ENCODE data around the gene NCAM2. TPM values are rescaled to one million over a fixed set of nuclear protein-coding genes. Genes with fewer than 3 reads are reported as not detected.

Gene NCAM2
- polyA plus RNA-seq, 3 donors = 5.7 to 9.8 (median 5.9) TPM

- no peak for DNase-seq
Observed at GRCh38 chr21:21436012-21436534, 437.9 kb downstream of the NCAM2 start.

DNA sequence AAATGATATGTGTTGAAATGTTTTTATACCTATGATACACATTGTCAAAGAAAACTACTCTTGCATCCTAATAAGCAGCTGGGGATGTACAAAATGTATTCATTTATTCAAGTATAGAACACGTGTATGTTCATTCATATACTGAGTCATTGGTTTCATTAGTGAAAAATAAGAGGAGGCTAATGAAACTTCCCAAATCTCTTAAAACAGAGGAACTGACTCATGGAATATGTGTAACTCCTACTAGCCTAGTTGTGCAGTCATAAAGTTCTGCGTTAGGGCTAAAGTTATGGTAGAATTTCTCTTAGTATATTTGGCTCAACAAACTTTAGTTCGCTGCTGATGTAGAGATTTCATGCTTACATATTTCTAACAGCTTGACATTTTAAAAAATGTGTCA is 441.6 kb downstream of the NCAM2 start:
- DNase-seq = no peak

DNA sequence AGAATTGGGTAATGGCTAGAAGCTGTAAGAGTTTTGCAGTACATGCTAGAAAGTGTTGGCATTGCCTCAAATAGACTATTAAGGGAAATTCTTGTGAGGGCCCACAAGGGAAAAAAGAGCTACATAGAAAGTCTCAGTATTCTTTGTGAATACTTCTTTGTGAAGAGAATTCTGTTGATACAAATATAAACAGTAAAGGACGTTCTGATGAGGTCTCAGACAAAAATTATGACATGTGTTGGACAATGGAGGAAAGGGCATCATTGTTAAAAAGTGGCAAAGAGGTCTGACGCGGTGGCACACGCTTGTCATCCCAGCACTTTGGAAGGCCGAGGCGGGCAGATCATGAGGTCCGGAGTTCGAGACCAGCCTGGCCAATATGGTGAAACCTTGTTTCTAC is 458.9 kb downstream of the NCAM2 start:
- no peak for DNase-seq

- DNase-seq = no peak
Observed at GRCh38 chr21:21458124-21458631, 460.0 kb downstream of the NCAM2 start.

DNA sequence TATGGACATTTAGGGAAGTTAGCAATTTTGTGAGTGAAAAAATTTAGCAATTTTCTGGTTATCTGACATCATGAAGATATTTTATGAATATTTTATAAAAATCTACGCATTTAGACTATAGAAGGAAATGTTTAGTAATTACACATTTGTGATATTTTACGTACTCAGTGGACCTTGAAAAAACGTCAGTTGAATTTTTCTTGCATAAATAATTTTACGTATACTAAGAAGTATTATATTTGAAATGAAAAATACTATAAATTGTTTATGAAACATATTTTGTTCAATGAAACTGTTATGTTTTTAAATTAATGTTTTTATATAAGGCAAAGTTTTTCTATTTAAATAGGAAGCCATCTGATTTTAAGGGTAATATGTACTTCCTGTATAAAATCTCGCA is 462.8 kb downstream of the NCAM2 start:
- no peak for DNase-seq

GRCh38 chr21:21463456-21463855 is 465.2 kb downstream of the NCAM2 start:
- DNase-seq = no peak

DNA sequence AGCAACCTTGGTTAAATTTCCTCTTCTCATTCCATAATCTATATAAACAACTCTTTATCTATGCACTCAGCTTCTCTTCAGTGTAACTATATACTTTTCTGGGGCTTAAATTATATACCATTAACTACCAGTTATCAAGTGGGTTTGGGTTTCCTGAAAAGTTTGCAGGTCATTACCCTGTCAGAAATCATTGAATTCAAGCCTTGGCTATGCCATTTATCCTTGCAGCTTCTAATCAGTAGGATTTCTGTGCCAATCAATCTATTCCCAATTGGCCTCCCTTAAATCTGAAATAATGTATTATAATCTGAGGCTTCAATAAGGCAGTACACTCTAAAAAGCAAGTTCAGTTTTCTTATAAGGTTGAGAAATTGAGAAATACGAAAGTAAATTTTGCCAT is 466.5 kb downstream of the NCAM2 start:
- DNase-seq = no peak

DNA sequence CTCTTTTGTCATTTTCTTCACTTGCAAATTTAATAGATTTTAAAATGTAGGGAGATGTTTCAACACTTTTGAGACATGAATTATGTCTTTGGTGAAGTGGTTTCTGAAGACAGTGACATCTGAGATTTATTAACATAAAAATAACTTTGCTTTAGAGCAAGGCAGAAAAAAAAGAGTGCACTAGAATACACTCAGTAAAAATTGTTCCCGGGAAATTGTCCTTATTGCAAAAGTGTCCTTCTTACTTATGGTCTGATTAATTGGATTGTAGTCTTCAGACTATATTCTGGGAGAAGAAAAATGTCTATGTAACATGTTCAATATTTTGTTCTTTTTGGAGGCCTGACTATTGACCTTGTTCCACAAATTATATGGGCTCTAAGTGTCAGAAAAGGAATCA is 468.5 kb downstream of the NCAM2 start:
- no peak for DNase-seq

GRCh38 chr21:21468003-21468402 is 469.8 kb downstream of the NCAM2 start:
- no peak for DNase-seq

GRCh38 chr21:21481239-21481638 is 483.0 kb downstream of the NCAM2 start:
- no peak for DNase-seq

DNA sequence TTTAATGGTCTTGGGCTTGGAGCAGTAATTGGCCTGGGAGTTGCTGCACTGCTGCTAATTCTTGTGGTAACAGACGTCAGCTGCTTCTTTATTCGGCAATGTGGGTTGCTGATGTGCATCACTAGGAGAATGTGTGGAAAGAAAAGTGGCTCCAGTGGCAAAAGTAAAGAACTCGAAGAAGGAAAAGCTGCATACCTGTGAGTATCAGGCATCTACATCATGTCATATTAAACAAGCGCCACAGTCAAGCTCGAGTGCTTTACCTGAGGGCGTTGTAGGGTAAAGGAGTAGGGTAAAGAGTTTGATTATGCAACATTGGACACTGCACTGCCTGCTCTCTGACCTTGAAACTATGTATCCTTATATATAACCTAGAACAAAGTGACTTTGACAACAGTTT is 510.6 kb downstream of the NCAM2 start:
- DNase-seq = no peak

DNA sequence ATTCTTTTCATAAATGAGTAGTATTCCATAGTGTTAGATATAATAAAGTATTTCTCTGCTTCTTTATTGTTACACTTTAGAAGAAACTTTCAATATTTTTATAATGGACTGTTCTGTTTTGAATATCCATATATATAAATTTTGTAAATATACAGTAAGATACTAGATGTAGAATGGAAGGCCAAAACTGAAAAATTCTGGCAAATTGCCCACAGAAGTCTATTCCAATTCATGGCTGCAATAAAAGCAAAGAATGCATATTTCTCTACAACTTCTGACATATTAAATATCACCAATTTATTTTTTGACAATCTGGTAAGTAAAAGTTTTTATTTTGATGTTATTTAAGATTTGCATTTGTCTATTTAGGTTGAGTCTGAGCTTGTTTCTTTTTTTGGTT is 532.5 kb downstream of the NCAM2 start:
- no peak for DNase-seq

DNA sequence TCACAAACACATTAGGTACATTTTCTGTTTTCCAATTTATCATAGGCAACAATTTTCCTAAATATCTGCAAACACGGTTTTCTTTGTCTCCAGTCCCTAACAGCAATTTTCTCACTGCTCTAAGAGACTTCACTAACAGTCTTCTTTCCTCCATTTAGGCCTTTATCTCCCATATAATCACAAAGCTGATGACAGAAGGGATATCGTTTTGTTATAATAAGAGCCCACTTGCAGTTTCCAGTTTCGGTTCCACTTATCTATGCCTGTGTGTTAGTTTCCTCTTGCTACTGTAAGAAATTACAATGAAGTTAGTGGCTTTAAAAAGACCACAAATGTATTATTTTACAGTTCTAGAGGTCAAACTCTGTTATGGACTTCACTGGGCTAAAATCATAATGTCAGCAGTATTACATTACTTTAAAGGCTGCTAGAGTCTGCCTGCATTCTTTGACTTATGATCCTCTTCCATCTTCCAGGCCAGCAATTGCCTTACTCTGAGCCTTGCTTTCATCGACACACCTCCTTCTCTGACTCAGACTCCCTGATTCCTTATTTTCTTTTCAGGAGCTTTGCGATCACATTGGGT is 549.3 kb downstream of the NCAM2 start:
- DNase-seq = no peak

DNA sequence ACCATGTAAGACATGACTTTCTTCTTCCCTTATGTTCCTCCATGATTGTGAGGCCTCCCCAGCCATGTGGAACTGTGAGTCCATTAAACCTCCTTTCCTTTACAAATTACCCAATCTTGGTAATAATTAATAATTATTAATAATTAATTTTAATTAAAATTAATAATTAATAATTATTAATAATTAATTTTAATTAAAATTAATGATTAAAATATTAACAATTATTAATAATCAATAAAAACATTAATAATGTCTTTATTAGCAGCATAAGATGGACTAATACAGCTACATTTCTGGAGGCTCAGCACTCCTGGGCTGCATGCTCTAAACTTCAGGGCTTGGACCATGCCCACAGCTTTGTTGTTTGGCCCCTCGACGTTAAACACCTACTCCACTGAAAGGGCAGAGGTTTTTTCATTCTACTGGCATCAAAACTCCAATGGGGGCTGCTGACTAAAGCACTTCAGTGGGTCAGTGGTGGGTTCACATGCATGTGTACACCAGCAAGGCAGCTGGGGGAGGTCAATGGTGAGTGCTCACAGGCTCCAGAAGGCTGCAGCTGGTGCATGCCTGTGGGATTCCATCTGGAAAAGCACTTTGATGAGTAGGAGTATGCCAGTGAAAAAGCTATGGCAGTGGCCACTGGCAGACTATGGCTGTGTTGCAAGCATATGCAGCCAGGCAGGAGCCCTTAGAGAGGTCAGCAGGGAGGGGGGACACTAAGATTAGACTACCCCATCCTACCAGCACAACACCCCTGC is 561.3 kb downstream of the NCAM2 start:
- DNase-seq = no peak
